Thymus (tissue), 11 donors: Measurements from ENCODE around the gene PTHLH. TPM values are rescaled to one million over a fixed set of nuclear protein-coding genes. Genes with fewer than 3 reads are reported as not detected.
A peak's percentile ranks its signal among the peaks of the same experiment; 100 is the strongest.

Source experiments
- DNase-seq, 9 donors: peaks; one replicate each; pipeline ENCODE4 v3.0.0-alpha.2; 2013; ENCODE audit warnings: low spot score in 9 of 9, low read depth in 6 of 9, missing footprints in 1 of 9
- H3K27ac ChIP-seq, 2 donors: one replicate each; pipeline ENCODE4 v1.5.1; 2013; ENCODE audit warnings: control low read depth in 1 of 2, low read depth in 1 of 2, low read length in 1 of 2, mild to moderate bottlenecking in 1 of 2, moderate library complexity in 1 of 2
- H3K27me3 ChIP-seq, 2 donors: one replicate each; pipeline ENCODE4 v1.5.1; 2013; ENCODE audit warnings: low read length in 1 of 2; ENCODE audit not compliant: control insufficient read depth in 2 of 2, insufficient read depth in 1 of 2
- H3K36me3 ChIP-seq, 2 donors: one replicate each; pipeline ENCODE4 v1.5.1; 2013; ENCODE audit warnings: low read length in 1 of 2, mild to moderate bottlenecking in 1 of 2, moderate library complexity in 1 of 2; ENCODE audit not compliant: control insufficient read depth in 2 of 2, insufficient read depth in 2 of 2
- H3K4me1 ChIP-seq, 2 donors: one replicate each; pipeline ENCODE4 v1.5.1; 2013; ENCODE audit warnings: low read length in 2 of 2; ENCODE audit not compliant: control insufficient read depth in 2 of 2, insufficient read depth in 2 of 2
- H3K4me3 ChIP-seq, 2 donors: one replicate each; pipeline ENCODE4 v1.5.1; 2013; ENCODE audit warnings: low read length in 2 of 2, control low read depth in 1 of 2, mild to moderate bottlenecking in 1 of 2
- H3K9me3 ChIP-seq, 2 donors: one replicate each; pipeline ENCODE4 v1.5.1; 2013; ENCODE audit warnings: low read length in 1 of 2, mild to moderate bottlenecking in 1 of 2; ENCODE audit not compliant: control insufficient read depth in 2 of 2, insufficient read depth in 1 of 2
- WGBS: extraction: QIAGEN DNeasy Blood & Tissue Kit; methylation state at CpG from one replicate; pipeline ENCODE4 v1.1.7; 2013; 5-methylcytosine and 5-hydroxymethylcytosine counted together
- polyA plus RNA-seq: library from polyadenylated mRNA; stranded (reverse); fragments of 200-250 nt; gene quantifications from one replicate; pipeline ENCODE4 v1.2.3, GENCODE V29; 2013
- total RNA-seq: library from RNA; stranded (reverse); fragments of 120-200 nt; gene quantifications from one replicate; pipeline ENCODE4 v1.2.4, GENCODE V29; 2013
- donor health status: healthy.

PTHLH gene
- total and polyA plus RNA-seq, 2 donors, result 0.30 to 0.57 TPM

GRCh38 chr12:27969624-27970400 is 2.7 kb downstream of the PTHLH start:
- WGBS, result 1% methylated on average over 55 of the region's 55 CpGs
- Histone ChIP-seq H3K27me3 (peaks cover 54 to 95% of the 10 kb centered on the region in 2 donors), H3K4me3 (peak overlapping the region; percentile 32 to 45), H3K9me3 (no peaks in the 10 kb centered on the region), H3K4me1 (peaks cover 7 to 23% of the 10 kb centered on the region in 2 donors), H3K36me3 (no peaks in the 10 kb centered on the region), H3K27ac (no peak overlapping the region)
- peak; percentile 22 to 80 (median 48) for DNase-seq

GRCh38 chr12:27968972-27969623 is 3.4 kb downstream of the PTHLH start:
- Histone ChIP-seq H3K4me1 (peaks cover 7 to 23% of the 10 kb centered on the region in 2 donors), H3K36me3 (no peaks in the 10 kb centered on the region), H3K9me3 (no peaks in the 10 kb centered on the region), H3K27me3 (peaks cover 47 to 94% of the 10 kb centered on the region in 2 donors), H3K27ac (no peak overlapping the region), H3K4me3 (peak overlapping the region; percentile 32 to 45)
- WGBS, result 5% methylated on average over 38 of the region's 38 CpGs
- peak in 1 of 9 donors; percentile 35 for DNase-seq

GRCh38 chr12:27967551-27968054 is 4.9 kb downstream of the PTHLH start:
- no peak for DNase-seq
- Histone ChIP-seq H3K4me1 (peaks cover 7 to 23% of the 10 kb centered on the region in 2 donors), H3K27ac (no peak overlapping the region), H3K9me3 (no peaks in the 10 kb centered on the region), H3K4me3 (no peak overlapping the region), H3K27me3 (peaks cover 35 to 94% of the 10 kb centered on the region in 2 donors), H3K36me3 (no peaks in the 10 kb centered on the region)
- 43% methylated on average over 2 of the region's 2 CpGs for WGBS

GRCh38 chr12:27966870-27967269 is 5.7 kb downstream of the PTHLH start:
- Histone ChIP-seq H3K36me3 (no peaks in the 10 kb centered on the region), H3K4me3 (no peak overlapping the region), H3K27ac (no peak overlapping the region), H3K4me1 (peaks cover 7 to 23% of the 10 kb centered on the region in 2 donors), H3K27me3 (peaks cover 33 to 87% of the 10 kb centered on the region in 2 donors), H3K9me3 (no peaks in the 10 kb centered on the region)
- no peak for DNase-seq
- WGBS, result 67% methylated on average over 2 of the region's 2 CpGs

GRCh38 chr12:27965966-27966365 is 6.6 kb downstream of the PTHLH start:
- Histone ChIP-seq H3K4me1 (peaks cover 7 to 18% of the 10 kb centered on the region in 2 donors), H3K36me3 (no peaks in the 10 kb centered on the region), H3K4me3 (no peak overlapping the region), H3K9me3 (no peaks in the 10 kb centered on the region), H3K27me3 (peaks cover 26 to 78% of the 10 kb centered on the region in 2 donors), H3K27ac (no peak overlapping the region)
- WGBS, result 90% methylated on average over 2 of the region's 2 CpGs
- no peak for DNase-seq

- peaks cover 20 to 72% of the 10 kb centered on the region in 2 donors for H3K27me3 ChIP-seq
- whole genome bisulfite sequencing, result 0% methylated on average over 1 of the region's 1 CpG
Observed at GRCh38 chr12:27965411-27965810, 7.1 kb downstream of the PTHLH start.

GRCh38 chr12:27964123-27964522 is 8.4 kb downstream of the PTHLH start:
- Histone ChIP-seq H3K27me3 (peaks cover 8 to 59% of the 10 kb centered on the region in 2 donors), H3K4me1 (peaks cover under 1 to 5% of the 10 kb centered on the region in 2 donors), H3K4me3 (no peak overlapping the region), H3K36me3 (no peaks in the 10 kb centered on the region), H3K9me3 (no peaks in the 10 kb centered on the region), H3K27ac (no peak overlapping the region)
- WGBS, result 60% methylated on average over 4 of the region's 4 CpGs
- no peak for DNase-seq

More at GRCh38 chr12:27965411-27965810, 7.1 kb downstream of the PTHLH start:
- Histone ChIP-seq H3K36me3 (no peaks in the 10 kb centered on the region), H3K27ac (no peak overlapping the region), H3K4me1 (peaks cover 6 to 14% of the 10 kb centered on the region in 2 donors), H3K9me3 (no peaks in the 10 kb centered on the region), H3K4me3 (no peak overlapping the region)
- no peak for DNase-seq

- no peak for DNase-seq
Observed at GRCh38 chr12:27960821-27961220, 11.7 kb downstream of the PTHLH start.

GRCh38 chr12:27958675-27959074 is 13.9 kb downstream of the PTHLH start:
- Histone ChIP-seq H3K4me1 (no peaks in the 10 kb centered on the region), H3K27me3 (peaks cover 0 to 11% of the 10 kb centered on the region in 2 donors), H3K36me3 (no peaks in the 10 kb centered on the region), H3K9me3 (no peaks in the 10 kb centered on the region), H3K4me3 (no peak overlapping the region), H3K27ac (no peak overlapping the region)
- 97% methylated on average over 3 of the region's 3 CpGs for WGBS
- DNase-seq, result no peak

More at GRCh38 chr12:27960821-27961220, 11.7 kb downstream of the PTHLH start:
- no peaks in the 10 kb centered on the region for H3K36me3 ChIP-seq
- H3K4me1 ChIP-seq, result no peaks in the 10 kb centered on the region
- no peak overlapping the region for H3K4me3 ChIP-seq
- no peak overlapping the region for H3K27ac ChIP-seq
- H3K27me3 ChIP-seq, result peaks cover 3 to 28% of the 10 kb centered on the region in 2 donors
- 97% methylated on average over 3 of the region's 3 CpGs for WGBS
- no peaks in the 10 kb centered on the region for H3K9me3 ChIP-seq
